ENCODE data around the gene MEN1. TPM values are rescaled to one million over a fixed set of nuclear protein-coding genes. Genes with fewer than 3 reads are reported as not detected.

Gene MEN1
- polyA plus RNA-seq, 1 donor (not counting 4 experiments of a cell fraction or from before 2014, with no cell fraction given) = 14.2 TPM

GRCh38 chr11:64805481-64805880 lies 4.9 kb downstream of the MEN1 start:
- TF ChIP-seq EZH2 (IDR thresholded peaks at IDR 0.05; ENCODE audit: low read length) (no peak), CTCF (optimal IDR thresholded peaks at IDR 0.05 in 1 of 3, IDR thresholded peaks at IDR 0.05 in 1 of 3, conservative IDR thresholded peaks at IDR 0.05 in 1 of 3; ENCODE audit: extremely low read depth in 1 of 3, insufficient read depth in 2 of 3, low read length in 3 of 3) (no peak)
- Histone ChIP-seq H3K36me3 (ENCODE audit: control insufficient read depth in 2 of 2, extremely low read depth in 1 of 2, insufficient read depth in 2 of 2, low read length in 2 of 2) (peaks cover 16 to 28% of the 10 kb centered on the region in 2 experiments), H2AFZ (ENCODE audit: control insufficient read depth, low read length) (no peak overlapping the region), H3K9ac (ENCODE audit: control insufficient read depth, extremely low read depth, insufficient read depth, low read length) (no peak overlapping the region), H3K27me3 (ENCODE audit: control insufficient read depth, extremely low read depth, insufficient read depth, low read length) (no peaks in the 10 kb centered on the region), H3K9me3 (ENCODE audit: control insufficient read depth, low read depth, low read length) (no peaks in the 10 kb centered on the region), H3K4me1 (ENCODE audit: control insufficient read depth, extremely low read depth, insufficient read depth, low read length) (peaks cover 20% of the 10 kb centered on the region), H3K4me3 (ENCODE audit: control insufficient read depth in 2 of 3, extremely low read depth in 1 of 3, insufficient read depth in 2 of 3, low read depth in 1 of 3, low read length in 3 of 3) (no peak overlapping the region), H3K27ac (ENCODE audit: control insufficient read depth, insufficient read depth, low read length) (no peak overlapping the region), H3K4me2 (ENCODE audit: control insufficient read depth, extremely low read depth, insufficient read depth, low read depth, low read length) (no peak overlapping the region), H4K20me1 (ENCODE audit: control insufficient read depth, extremely low read depth, insufficient read depth, low read length) (no peaks in the 10 kb centered on the region), H3K79me2 (ENCODE audit: control insufficient read depth, insufficient read depth, low read length) (peaks cover 9% of the 10 kb centered on the region), H3K9me1 (ENCODE audit: control insufficient read depth, extremely low read depth, insufficient read depth, low read length) (no peaks in the 10 kb centered on the region)
- DNase-seq (ENCODE audit: low read depth, low spot score) = no peak
- dilution Hi-C loops (cut with MboI; ENCODE audit: extremely low pct_ligation_motif_present, low sequenced_read_pairs) = no loop called here
- no peak for FAIRE-seq

- no peaks in the 10 kb centered on the region for H3K27me3 ChIP-seq (ENCODE audit: control insufficient read depth, extremely low read depth, insufficient read depth, low read length)
- peaks cover 19% of the 10 kb centered on the region for H3K4me1 ChIP-seq (ENCODE audit: control insufficient read depth, extremely low read depth, insufficient read depth, low read length)
- peaks cover 8% of the 10 kb centered on the region for H3K79me2 ChIP-seq (ENCODE audit: control insufficient read depth, insufficient read depth, low read length)
- DNase-seq (ENCODE audit: low read depth, low spot score) = no peak
- TF ChIP-seq EZH2 (IDR thresholded peaks at IDR 0.05; ENCODE audit: low read length) (no peak), CTCF (optimal IDR thresholded peaks at IDR 0.05 in 1 of 3, IDR thresholded peaks at IDR 0.05 in 1 of 3, conservative IDR thresholded peaks at IDR 0.05 in 1 of 3; ENCODE audit: extremely low read depth in 1 of 3, insufficient read depth in 2 of 3, low read length in 3 of 3) (peak in 1 of 3 experiments; percentile 25)
- H4K20me1 ChIP-seq (ENCODE audit: control insufficient read depth, extremely low read depth, insufficient read depth, low read length) = no peaks in the 10 kb centered on the region
- peaks cover 16 to 28% of the 10 kb centered on the region in 2 experiments for H3K36me3 ChIP-seq (ENCODE audit: control insufficient read depth in 2 of 2, extremely low read depth in 1 of 2, insufficient read depth in 2 of 2, low read length in 2 of 2)
- dilution Hi-C loops (cut with MboI; ENCODE audit: extremely low pct_ligation_motif_present, low sequenced_read_pairs) = no loop called here
- no peaks in the 10 kb centered on the region for H3K9me3 ChIP-seq (ENCODE audit: control insufficient read depth, low read depth, low read length)
- H3K9me1 ChIP-seq (ENCODE audit: control insufficient read depth, extremely low read depth, insufficient read depth, low read length) = no peaks in the 10 kb centered on the region
- no peak overlapping the region for H2AFZ ChIP-seq (ENCODE audit: control insufficient read depth, low read length)
- H3K9ac ChIP-seq (ENCODE audit: control insufficient read depth, extremely low read depth, insufficient read depth, low read length) = peak overlapping the region; percentile 83
- peak overlapping the region; percentile 97 for H3K4me2 ChIP-seq (ENCODE audit: control insufficient read depth, extremely low read depth, insufficient read depth, low read depth, low read length)
- no peak overlapping the region for H3K27ac ChIP-seq (ENCODE audit: control insufficient read depth, insufficient read depth, low read length)
- H3K4me3 ChIP-seq (ENCODE audit: control insufficient read depth in 2 of 3, extremely low read depth in 1 of 3, insufficient read depth in 2 of 3, low read depth in 1 of 3, low read length in 3 of 3) = no peak overlapping the region
- FAIRE-seq = no peak
These were observed 5.8 kb downstream of the MEN1 start for GRCh38 chr11:64804346-64805210.

Data from keratinocyte (primary cell).